ENCODE results near the gene CHRM4. TPM values are rescaled to one million over a fixed set of nuclear protein-coding genes. Genes with fewer than 3 reads are reported as not detected.
"Not testable (repeated sequence)": the region's sequence is repeated elsewhere in the genome, so short reads cannot be mapped to it uniquely, and the experiment has no call there.

Gene CHRM4
- total RNA-seq, 1 donor from 2014 or later = not detected

DNA sequence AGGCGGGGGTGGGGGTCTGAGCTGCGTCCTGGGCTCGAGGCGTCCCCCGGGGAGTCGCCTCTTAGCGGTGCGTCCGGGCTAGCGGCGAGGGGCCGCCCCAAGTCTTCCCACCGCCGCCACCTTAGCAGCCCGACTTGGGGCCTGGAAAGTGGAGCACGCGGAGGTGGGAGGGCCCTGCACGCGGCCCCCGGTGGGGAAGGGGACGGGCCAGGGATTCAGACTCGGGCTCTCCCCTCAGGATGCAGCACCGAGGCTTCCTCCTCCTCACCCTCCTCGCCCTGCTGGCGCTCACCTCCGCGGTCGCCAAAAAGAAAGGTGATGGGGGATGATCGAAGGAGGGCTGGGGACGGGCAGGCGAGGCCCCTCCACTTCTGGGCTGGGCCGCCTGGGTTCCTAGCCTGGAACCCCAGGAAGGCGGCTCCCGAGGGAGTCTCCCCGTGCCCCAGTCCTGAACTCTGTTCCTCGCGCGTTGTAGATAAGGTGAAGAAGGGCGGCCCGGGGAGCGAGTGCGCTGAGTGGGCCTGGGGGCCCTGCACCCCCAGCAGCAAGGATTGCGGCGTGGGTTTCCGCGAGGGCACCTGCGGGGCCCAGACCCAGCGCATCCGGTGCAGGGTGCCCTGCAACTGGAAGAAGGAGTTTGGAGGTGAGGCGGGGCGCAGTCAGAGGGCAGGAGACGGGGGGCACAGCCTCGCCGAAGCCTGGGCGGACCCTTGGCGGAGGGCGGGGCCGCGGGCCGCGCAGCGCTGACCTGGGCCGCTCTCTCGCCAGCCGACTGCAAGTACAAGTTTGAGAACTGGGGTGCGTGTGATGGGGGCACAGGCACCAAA, 9.5 kb downstream of the CHRM4 start:
- DNase-seq (ENCODE audit: low spot score) = no peak

DNA sequence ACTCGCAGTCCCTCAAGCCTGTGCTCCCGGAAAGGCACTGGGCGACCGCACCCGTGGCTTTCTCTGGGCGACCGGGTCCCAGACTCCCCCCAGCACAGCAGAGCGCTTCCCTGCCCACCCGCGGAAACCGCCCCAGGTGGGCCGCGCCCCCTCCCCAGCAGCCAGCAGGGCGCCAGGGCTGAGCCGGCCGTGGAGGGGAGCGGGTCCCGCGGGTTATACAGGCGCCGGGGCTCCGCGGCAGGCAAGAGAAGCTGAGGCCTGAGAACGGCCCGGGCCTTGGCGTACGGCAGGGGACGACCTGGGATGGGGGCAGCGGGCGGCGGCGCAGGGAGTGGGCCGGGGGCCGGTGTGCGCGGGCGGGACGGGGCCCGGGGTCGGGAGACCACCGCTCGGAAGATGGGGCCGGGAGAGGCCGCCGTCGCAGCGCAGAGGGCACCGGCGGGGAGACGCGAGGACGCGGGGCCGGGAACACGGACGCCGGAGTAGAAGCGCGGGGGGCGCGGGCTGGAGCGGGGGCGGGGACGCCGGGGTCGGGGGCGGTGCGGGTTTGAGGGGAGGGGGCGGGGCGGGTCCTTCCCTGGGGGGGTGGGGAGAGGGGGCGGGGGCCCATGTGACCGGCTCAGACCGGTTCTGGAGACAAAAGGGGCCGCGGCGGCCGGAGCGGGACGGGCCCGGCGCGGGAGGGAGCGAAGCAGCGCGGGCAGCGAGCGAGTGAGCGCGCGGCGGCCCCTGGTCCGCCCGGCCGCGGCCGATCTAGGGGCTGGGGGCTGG, 10.3 kb downstream of the CHRM4 start, which contains the start of gene MDK:
Gene MDK (plus strand): TSS at position 622 of the 771 bp plus-strand sequence. CDS start 389 bp downstream, outside the sequence.
- no peak for DNase-seq (ENCODE audit: low spot score)

DNA sequence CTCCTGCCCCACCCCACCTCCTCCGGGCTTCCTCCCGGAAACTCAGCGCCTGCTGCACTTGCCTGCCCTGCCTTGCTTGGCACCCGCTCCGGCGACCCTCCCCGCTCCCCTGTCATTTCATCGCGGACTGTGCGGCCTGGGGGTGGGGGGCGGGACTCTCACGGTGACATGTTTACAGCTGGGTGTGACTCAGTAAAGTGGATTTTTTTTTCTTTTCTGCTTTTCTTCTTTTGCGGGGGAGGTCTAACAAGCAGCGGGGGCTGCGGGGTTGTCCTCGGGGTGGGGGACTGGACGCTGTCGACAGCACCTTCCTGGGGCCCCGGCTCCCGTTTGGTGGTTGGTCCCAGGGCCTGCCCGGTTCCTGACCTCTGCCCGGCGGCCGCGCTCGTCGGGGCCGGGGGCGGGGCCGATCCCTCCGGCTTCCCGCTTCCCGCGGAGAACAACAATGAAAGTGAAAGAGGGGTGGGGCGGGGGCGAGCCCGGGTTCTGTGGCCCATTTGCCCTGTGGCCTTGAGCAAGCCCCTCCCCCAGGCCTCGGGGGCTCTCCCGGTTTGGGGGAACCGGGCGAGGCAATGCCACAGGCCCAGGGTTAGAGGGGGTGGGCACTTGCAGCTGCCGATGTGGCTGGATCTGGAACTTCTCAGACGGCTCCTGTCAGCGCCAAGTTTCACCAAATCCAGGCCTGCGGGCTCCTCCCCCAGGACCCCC, 11.1 kb downstream of the CHRM4 start:
- DNase-seq (ENCODE audit: low spot score) = peak; percentile 53

DNA sequence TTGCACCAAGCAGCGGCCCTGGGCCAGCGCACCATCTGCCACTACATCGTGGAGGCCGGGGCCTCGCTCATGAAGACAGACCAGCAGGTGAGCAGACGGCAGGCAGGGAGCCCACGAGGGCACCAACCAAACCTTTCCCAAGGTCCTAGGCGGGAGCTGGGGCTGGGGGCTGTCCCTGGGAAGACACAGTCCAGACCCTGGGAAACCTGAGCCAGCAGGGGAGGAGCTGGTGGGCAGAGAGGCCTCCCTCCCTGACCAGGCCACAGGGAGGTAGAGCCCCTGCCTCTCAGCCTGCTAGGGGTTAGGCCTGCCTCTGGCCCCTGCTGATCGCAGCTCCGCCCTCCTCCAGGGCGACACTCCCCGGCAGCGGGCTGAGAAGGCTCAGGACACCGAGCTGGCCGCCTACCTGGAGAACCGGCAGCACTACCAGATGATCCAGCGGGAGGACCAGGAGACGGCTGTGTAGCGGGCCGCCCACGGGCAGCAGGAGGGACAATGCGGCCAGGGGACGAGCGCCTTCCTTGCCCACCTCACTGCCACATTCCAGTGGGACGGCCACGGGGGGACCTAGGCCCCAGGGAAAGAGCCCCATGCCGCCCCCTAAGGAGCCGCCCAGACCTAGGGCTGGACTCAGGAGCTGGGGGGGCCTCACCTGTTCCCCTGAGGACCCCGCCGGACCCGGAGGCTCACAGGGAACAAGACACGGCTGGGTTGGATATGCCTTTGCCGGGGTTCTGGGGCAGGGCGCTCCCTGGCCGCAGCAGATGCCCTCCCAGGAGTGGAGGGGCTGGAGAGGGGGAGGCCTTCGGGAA, 11.9 kb downstream of the CHRM4 start:
- DNase-seq (ENCODE audit: low spot score) = not testable (repeated sequence)

DNA sequence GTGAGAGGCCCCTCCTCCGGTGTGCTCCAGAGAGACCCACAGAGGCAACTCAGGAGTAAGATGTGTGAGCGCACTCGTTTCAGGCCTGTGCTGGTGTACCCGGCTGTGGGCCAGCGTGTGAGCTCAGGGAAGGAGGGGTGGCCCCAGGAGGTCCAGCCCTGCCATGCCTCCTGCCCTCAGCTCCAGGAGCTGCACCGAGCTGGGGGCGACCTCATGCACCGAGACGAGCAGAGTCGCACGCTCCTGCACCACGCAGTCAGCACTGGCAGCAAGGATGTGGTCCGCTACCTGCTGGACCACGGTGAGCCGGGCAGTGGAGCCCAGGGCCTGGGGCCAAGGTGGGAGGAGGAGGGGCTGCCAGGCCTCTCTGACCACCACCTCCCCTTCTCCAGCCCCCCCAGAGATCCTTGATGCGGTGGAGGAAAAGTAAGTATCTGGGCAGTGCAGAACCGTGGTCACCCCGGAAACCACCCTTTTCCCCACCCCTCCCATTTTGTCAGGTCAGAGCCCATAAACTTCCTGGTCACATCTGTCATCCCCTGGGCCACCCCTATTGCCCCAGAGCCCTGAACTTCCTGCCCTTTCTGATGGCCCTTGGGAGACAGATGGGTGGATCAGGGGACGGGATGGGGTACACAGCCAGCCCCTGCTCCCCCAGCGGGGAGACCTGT, 12.6 kb downstream of the CHRM4 start:
- DNase-seq (ENCODE audit: low spot score) = no peak

DNA sequence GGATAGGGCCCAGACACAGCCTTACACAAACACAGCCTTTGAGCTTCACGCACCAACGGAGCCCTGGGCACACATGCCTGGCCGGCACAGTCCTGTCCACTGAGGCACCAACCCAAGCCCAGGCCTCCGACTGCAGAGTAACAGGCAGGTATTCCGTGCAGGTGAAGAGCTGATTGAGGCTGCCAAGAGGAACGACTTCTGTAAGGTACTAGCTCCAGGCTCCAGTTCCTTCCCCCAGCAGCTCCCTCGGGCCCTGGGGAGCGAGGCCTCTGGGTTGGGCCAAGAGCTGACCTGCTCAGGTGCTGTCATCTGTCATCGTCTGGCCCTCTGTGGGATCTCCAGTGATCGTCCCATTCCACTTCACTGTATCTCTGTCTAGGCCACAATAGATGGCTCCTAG, 13.3 kb downstream of the CHRM4 start:
- DNase-seq (ENCODE audit: low spot score) = no peak

DNA sequence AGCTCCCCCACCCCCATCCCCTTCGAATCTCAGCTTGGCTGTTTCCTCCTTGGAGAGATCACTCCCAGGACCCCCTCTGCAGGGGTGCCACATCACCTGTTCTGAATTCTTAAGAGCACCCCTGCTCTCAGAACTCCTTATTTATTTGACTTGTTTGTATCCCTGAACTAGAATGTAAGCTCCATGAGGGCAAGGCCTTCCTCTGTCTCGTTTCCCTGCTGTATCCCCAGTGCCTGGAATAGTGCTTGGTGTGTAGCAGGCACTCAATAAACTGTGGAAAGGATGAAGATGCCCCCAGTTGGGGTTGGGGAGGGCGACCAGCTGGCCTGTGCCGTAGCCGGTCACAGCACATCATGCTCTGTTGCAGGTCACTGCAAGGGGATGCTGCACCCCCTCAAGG, 13.7 kb downstream of the CHRM4 start:
- no peak for DNase-seq (ENCODE audit: low spot score)

DNA sequence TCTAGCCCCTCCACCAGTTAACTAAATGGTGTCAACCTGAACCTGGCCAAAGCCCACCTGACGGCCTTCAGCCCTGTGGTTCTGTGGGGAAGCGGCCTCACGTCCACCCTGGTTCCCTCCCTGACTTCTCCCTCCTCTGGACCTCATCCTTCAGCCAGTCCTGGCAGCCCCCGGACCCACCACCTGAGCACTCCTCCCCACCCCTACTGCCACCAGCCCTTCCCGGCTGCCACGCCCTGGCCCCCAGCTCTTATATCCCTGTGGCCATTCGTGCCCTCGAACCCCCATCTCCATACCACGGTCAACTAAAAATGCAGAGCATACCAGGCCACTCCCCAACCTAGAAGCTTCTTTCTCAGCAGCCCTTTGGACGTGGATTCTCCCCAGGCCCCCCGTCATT, 14.3 kb downstream of the CHRM4 start:
- no peak for DNase-seq (ENCODE audit: low spot score)

DNA sequence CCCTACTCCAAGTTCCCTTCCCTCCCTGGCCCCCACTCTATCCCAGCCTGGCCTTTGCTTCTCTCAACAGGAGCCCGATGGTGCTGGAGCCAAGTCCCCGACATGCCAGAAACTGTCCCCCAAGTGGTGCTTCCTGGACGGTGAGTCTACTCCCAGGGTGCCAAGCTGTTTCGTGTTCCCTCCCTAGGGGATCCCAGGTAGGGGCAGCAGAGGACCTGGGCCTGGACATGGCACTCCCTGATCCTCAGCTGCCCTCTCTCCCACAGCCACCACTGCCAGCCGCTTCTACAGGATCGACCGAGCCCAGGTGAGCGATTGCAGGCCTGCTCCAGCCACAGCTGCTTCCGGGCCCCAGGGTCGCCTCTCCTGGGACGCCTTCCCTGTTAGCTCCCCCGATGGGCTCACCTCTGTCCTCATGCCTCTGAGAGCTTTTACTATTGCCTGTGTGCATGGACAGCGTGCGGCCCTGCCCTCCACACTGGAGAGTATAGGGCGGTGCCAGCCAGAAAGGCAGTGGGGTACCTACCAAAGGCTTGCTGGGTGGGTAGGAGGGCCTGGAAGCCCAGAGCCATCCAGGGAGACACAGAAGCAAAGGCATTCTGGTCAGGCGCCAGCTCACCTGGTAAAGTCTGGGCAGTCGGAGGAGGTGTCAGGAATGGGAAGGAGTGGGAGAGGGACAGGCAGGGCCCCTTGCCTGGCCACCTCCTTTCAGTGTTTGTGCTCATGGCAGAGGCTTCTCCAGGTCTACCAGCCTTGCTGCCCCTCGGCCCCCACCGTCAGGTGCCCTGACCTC, 15.1 kb downstream of the CHRM4 start:
- DNase-seq (ENCODE audit: low spot score) = no peak

DNA sequence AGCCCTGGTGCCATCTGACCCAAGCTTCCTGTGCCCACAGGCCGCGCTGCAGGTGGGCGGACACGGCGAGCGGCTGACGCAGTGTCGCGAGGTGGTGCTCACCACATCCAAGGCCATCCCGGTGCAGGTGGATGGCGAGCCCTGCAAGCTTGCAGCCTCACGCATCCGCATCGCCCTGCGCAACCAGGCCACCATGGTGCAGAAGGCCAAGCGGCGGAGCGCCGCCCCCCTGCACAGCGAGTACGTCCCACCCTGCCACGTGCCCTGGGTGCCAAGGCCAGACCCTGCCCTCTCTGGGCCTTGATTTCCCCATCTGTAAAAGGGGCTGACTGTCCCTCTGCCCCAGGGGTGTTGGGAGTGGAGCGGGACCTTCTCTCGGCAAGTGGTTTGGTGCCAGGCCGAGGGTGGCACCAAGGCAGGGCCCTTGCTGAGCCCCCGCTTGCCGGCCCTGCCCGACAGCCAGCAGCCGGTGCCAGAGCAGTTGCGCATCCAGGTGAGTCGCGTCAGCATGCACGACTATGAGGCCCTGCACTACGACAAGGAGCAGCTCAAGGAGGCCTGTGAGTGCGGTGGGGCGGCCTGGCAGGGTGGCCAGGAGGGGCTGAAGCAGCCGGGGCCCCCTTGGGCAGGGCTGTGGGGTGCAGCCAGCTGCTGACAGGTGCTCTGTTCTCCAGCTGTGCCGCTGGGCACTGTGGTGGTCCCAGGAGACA, 16.0 kb downstream of the CHRM4 start:
- DNase-seq (ENCODE audit: low spot score) = no peak

DNA sequence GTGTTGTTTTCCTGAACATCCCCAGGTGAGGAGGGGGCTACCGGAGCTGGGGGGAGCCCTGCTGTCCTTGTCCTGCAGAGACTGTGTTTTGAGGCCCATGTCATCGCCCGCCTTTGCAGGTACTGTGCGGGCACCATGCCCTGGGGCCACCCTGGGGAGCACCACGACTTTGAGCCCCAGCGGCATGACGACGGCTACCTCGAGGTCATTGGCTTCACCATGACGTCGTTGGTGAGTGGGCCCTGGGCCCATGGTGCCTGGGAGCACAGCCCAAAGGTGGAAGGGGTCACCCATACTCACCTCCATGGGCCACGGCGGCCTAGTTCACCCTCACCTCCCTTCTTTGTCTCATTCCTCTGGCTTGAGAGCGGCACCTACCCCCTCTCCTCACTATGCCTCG, 16.8 kb downstream of the CHRM4 start:
- no peak for DNase-seq (ENCODE audit: low spot score)

DNA sequence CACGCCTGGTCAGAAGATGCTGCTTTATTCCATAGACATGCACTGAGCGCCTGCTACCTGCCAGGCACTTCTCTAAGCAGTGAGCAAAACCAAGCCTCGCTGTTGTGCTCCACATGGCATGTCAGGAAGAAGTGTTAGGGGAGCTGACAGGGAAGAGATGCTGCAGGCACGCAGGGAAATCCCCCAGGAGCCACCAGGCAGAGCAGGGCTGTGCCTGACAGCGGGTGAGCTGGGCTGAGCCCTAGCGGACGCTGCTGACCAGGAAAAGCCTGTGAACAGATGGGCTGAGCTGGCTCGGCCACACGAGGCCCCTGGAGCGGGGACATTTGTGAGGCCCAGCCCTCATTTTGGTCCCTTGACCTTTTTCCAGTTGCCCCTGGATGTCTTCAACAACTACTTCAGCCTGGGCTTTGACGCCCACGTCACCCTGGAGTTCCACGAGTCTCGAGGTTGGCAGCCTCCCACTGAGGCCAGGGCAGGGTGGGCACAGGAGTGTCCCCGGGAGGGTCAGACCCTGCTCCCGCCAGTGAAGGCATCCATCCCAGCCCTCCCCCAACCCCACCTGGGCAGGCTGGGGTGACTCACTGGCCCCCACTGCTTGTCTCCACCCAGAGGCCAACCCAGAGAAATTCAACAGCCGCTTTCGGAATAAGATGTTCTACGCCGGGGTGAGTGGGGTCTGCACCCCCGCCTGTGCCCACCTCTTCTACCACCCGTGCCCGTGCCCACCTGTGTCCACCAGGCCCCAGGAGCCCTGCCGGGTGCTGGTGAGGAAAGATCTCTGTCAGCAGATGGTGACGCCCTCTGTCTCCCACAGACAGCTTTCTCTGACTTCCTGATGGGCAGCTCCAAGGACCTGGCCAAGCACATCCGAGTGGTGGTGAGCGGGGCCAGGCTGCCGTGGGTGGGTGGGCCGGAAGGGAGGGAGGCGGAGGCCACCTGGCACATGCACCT, 17.5 kb downstream of the CHRM4 start:
- no peak for DNase-seq (ENCODE audit: low spot score)

DNA sequence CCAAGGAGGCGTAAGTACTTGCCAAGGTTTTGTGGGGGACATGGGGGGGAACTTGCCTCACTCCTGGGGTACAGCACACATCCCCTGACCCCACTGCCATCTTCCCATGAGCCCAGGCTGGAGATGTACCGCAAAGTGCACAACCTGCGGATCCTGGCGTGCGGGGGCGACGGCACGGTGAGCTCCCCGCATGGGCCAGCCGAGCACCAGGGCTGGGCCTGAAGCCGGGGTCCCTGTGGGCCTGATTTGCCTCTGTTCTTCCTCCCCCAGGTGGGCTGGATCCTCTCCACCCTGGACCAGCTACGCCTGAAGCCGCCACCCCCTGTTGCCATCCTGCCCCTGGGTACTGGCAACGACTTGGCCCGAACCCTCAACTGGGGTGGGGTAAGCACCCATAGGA, 19.1 kb downstream of the CHRM4 start:
- not testable (repeated sequence) for DNase-seq (ENCODE audit: low spot score)

DNA sequence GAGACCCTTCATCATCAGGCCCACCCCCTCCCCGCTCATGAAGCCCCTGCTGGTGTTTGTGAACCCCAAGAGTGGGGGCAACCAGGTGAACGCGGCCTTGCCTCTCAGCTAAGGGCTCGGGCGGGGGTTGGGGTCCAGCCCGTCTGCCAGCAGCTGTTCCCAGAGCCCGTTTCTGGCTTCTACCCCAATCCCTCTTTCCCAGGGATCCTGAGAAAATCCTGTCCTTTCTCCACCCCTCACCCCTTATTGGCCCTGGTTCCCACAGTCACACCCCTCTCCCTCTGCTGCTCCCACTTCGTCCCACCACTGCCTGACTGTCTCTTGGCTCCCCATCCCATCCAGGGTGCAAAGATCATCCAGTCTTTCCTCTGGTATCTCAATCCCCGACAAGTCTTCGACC, 19.5 kb downstream of the CHRM4 start:
- no peak for DNase-seq (ENCODE audit: low spot score)

DNA sequence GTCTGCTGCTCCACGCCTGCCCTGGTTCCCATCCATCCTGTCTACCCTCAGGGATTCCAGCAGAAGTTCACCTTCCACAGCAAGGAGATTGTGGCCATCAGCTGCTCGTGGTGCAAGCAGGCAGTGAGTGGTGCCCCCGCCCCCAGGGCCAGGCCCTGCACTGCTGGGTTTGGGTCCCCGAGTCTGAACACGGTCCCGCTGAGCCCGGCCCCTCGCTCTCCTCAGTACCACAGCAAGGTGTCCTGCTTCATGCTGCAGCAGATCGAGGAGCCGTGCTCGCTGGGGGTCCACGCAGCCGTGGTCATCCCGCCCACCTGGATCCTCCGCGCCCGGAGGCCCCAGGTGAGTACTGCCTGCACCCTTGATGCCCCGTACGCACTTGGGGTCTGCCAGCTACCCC, 20.3 kb downstream of the CHRM4 start:
- DNase-seq (ENCODE audit: low spot score) = not testable (repeated sequence)

DNA sequence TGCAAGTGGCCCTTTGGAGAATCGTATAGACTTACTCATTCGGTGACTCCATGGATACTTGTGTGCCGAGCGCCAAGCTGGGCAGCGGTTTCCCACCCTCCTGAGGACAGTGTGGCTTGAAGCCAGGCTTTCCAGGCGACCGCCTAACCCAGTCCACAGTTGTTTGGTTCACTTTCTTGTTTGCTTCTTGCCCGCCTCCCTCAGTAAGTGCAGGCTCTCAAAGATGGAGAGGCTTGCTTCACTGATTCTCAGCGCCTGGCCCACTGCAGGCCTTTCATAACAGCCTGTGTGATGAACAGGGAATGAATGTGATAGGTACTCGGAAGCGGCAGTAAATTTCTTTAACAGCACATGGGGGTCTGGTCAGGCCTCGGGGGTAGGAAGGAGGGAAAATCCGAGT, 21.3 kb downstream of the CHRM4 start:
- DNase-seq (ENCODE audit: low spot score) = no peak

DNA sequence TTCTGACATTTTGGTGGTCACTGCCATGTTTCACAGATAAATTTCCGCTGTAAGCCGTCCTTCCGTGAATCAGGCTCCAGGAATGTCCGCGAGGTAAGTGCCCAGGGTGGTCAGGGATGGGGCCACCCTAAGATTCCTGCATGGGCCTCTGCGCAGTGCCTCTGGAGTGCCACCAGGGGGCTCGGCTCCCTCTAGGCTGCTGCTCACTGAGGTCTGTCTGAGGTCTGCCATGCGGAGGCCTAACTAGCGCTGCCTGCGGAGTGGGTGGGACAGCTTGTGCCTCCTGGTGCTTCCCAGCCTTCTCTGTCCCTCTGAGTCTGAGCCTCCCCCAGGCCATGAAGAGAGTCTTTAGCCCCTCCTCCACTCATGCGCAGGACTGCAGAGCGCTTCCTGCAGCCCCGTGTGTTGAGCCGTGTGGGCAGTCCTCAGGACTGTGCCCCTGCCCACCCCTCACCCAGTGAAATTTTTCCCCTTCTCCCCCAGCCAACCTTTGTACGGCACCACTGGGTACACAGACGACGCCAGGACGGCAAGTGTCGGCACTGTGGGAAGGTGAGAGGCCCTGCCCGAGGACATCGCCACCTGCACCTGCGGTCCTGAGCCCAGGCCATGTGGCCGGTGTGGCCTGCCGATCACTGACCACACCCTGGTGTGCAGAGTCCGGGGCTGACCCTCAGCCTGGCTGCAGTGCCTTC, 22.0 kb downstream of the CHRM4 start:
- no peak for DNase-seq (ENCODE audit: low spot score)

DNA sequence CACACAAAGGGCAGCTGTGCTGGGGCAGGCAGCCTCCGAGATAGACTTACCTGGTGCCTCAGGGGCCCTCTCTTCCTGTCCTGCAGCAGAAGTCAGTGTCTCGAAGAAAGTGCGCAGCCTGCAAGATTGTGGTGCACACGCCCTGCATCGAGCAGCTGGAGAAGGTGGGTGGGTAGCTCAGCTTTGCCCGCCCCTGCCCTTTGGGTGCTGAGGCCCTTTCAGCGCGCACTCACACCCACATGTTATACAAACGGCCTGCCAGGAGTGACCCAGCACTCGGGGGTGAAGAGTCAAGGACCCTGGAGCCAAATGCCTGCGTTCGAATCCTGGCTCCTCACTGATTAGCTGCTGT, 23.7 kb downstream of the CHRM4 start:
- no peak for DNase-seq (ENCODE audit: low spot score)

Data from mucosa of gallbladder (tissue), 1 donor.